ENCODE data around the gene CFAP221.

Gene CFAP221

GRCh38 chr2:119544075-119544938 is at the start of gene CFAP221:
TSS of gene CFAP221 (plus strand) at chr2:119544449. CDS start at chr2:119546132, 1,683 bp downstream.
- DNase-seq: peak; percentile 34

GRCh38 chr2:119495948-119496347 is 48.3 kb upstream of the CFAP221 start:
- DNase-seq: no peak

- no peak for DNase-seq
Measured at GRCh38 chr2:119496682-119497081, 47.6 kb upstream of the CFAP221 start.

GRCh38 chr2:119508756-119509155 is 35.5 kb upstream of the CFAP221 start:
- DNase-seq: no peak

GRCh38 chr2:119511989-119512388 is 32.3 kb upstream of the CFAP221 start:
- no peak for DNase-seq

DNA sequence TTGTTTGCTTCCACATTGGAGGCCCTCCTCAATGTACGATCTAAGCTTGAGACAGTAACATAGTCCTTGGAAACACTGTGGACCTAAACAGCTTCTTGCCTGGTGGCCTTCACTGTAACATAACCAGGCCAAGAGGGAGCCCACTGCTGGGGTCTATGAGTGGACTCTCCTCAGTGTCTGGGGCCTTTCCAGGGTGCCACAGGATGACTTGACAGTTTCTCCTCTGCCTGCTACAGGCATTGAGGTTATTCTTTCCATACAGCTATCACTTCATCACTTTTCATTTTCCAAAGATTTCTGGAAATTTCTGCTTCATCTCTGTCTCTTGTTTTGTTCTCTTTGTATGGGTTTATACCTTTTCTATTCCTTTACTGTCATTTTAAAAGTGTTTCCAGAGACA is 31.3 kb upstream of the CFAP221 start:
- DNase-seq: no peak

GRCh38 chr2:119513832-119514231 is 30.4 kb upstream of the CFAP221 start:
- no peak for DNase-seq

DNA sequence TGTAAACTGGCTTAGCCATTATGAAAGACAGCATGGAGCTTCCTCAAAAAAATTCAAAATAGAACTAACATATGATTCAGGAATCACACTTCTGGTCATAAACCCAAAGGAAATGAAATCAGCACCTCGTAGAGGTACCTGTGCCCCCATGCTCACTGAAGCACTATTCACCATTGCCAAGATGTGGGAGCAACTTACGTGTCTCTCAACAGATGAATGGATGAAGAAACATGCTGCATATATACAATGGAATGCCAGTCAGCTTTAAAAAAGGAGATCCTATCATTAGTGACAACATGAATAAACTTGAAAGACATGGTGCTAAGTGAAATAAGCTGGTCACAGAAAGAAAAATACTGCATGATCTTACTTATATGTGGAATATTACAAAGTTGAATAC is 28.1 kb upstream of the CFAP221 start:
- no peak for DNase-seq

GRCh38 chr2:119517433-119517832 is 26.8 kb upstream of the CFAP221 start:
- DNase-seq: peak; percentile 16

GRCh38 chr2:119518401-119519056 is 25.7 kb upstream of the CFAP221 start:
- no peak for DNase-seq

DNA sequence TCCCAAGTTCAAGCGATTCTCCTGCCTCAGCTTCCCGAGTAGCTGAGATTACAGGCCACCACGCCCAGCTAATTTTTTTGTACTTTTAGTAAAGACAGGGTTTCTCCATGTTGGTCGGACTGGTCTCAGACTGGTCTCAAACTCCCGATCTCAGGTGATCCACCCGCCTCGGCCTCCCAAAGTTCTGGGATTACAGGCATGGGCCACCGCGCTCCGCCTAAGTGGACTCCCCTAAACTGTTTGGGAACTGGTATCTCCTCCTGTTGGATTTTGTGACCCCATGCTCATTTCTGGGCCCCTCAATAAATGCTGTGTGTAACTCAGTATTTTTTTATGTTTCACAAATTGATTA is 25.2 kb upstream of the CFAP221 start:
- no peak for DNase-seq

GRCh38 chr2:119520696-119521432 is 23.4 kb upstream of the CFAP221 start:
- DNase-seq: no peak

DNA sequence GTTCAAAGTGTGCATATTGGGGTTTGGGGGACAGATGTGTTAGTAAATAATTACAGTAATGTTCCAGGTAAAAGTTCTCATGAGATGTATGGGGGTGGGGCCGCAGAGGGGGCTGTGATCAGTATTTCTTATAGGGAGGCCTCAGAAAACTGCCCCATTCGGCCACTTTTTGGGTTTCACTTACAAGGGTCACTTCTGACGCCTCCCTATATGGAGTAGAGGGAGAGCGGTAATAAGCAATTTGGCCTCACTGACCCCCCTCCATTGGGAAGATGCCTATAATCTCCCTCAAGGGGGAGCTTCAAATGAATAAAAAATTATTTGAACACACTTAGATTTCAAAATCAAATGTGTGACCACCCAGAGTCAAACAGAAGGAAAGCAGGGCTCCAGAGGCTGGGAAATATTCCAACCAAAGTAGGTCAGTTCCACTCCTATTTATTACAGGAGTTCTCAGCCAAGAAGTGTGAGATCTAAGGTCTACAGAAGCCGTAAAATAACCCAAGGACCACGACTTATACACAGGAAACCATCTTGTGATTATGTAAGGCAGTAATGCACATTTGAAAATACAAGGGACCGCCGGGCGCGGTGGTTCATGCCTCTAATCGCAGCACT is 22.7 kb upstream of the CFAP221 start:
- DNase-seq: no peak

DNA sequence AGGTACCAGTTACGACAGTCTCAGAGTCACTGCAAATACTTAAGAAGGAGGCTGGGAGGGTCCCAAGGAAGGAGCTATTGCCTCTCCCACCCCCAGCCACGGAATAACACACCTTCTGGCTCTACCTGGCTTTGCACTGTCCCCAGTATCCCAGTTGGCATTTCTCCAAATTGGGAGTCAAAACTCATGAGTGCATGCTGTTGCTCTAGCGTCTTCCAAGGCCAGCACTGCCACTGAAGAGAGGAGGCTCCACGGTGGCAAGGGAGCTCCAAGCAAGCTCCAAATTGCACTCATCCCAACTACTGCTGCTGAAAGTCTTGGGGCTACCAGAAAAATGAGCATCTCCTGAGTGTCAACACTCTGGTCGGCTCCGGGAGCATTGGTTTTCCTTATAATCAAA is 21.6 kb upstream of the CFAP221 start:
- no peak for DNase-seq

DNA sequence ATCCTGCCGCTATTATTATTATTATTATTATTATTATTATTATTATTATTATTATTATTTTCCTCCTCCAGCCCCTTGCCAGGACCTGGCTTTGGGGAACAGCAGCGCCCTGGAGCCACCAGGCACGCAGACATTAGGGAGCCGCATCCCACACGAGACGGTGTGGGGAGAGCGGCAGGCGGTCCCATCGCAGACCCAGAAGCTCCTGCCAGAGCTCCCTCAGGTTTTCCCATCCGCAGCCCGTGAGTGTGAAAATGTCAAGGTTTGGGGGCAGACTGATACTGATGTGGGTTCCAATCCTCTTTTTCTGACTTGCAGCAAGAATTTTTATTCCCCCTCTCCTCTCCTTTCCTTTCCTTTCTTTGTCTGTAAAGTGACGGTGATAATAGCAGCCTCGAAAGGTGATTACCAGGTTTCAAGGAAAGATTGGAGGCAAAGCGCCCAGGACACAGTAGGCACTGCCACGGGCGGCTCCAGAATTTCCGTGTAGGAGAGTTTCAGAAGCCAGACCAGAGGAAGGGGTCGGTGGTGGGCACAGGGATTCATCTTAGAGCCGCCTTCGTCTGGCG is 20.8 kb upstream of the CFAP221 start:
- DNase-seq: no peak

DNA sequence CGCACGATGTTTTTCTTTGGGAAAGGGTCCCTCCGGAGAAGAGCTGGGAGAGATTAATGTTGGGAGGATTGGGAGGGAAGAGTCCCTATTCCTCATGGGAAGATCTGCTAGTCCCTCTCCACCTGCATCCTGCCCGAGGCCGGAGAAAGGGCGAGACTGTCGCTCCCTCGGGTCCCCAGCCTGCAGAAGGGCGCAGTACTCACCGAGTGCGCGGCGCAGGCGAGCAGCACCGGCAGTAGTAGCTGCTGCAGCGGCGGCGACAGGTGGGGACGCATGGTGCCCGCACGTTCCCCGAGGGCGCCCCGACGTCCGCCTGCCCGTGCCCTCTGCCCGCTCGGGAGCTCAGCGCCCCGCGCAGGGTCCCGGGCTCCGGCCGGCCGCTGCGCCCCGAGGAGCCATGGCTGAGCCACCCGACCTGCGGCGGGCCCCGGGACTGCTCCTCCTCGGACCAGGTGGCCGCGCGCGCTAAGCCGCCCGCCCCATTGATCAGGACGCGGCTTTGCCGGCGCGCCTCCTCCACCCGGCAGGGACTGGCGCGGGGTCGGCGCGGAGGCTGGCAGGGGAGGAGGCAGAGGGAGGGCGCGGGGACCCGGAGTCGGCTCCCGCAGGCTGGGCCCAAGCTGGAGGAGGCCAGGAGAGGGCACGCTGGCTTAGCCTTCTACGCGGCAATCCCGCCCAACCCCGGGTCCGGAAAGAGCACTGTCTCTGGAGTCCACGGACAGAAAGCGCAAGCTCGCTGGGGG is 20.1 kb upstream of the CFAP221 start, which contains the start of gene SCTR:
SCTR (minus strand) TSS at position 532 of the 743 bp plus-strand sequence; CDS start at position 275, 257 bp downstream.
- DNase-seq: no peak

- no peak for DNase-seq
Measured at GRCh38 chr2:119525614-119526013, 18.6 kb upstream of the CFAP221 start.

DNA sequence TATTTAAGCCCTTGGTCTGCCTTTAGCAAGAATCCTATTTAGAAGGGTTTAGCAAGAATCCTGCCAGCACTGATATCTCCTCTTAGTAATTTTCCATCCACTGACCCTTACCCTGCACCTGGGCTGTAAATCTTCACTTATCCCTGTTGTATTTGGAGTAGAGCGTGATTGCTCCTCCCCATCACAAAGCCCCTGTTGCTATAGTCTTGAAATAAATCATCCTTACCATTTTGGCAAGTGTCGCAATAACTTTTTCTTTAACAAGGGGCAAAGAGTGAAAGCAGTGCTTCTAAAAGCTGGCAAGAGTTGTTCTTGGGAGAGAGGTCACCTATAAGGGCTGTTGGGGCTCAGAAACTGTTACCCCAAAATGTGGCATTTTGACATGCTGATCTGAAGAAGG is 16.2 kb upstream of the CFAP221 start:
- no peak for DNase-seq

DNA sequence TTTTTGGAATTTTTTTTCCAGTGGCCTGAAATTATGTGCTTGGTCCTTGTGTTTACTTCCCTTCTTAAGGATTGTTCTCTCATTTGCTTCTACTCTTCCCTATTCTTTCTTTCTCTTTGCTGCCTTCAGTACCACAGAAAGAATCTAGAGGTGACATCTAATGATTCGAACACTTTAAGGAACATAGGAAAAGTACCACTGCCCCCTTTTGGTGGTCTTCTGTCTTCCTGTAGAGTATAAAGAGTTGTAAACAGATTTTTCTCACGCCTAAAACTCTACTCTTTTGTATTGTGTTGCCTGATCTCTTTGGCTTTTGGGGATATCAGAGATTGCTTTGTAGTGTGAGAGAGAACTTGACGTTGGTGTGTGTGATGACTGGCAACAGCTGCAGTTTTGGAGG is 13.0 kb upstream of the CFAP221 start:
- DNase-seq: no peak

DNA sequence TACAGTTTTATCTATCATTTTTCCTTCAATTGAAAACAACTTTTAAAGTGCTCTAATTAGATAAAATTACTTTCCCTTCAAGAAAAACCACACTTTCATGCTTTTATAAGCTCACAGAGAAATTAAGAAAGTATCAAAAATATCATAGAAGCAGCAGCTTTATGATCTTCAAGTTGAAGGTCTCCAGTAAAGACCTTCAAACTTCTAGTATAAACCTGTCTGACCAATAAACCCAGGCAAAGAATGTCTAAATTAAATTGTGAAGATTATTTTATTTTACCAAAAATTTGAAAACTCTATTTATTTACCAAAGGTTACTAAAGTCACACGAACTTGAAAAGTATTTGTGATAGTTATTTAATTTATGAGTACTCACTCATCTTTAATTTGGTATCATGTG is 10.7 kb upstream of the CFAP221 start:
- no peak for DNase-seq

GRCh38 chr2:119536211-119536610 is 8.0 kb upstream of the CFAP221 start:
- DNase-seq: no peak

- no peak for DNase-seq
Measured at GRCh38 chr2:119536707-119537106, 7.5 kb upstream of the CFAP221 start.
